T1000 (cell line): ENCODE results near the gene ECI2.
"Not testable (repeated sequence)": the region's sequence is repeated elsewhere in the genome, so short reads cannot be mapped to it uniquely, and the experiment has no call there.

Experiments used
- DNase-seq: peaks from one replicate; lab custom pipeline; 2025; ENCODE audit warnings: mixed read lengths; lab: John Stamatoyannopoulos, UW

ECI2 gene

DNA sequence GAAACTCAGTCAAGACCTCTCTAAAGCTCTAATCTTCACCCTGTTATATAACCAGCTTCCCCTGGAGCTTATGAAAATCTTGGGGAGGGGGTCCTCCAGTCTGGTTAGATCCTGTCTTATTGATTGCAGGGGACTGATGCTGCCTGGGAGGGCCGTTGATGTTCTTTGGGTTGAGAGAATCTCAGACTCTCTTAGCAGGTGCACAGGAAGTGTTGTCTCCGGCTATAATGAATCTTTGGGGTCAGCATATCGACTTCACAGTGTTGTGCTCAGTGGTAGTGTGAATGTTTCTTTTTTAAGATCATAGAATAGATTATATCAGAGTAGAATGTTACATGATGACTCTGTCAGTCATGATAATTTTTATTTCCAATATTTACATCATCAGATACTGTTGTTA is 2.8 kb upstream of the ECI2 start:
- DNase-seq = no peak

DNA sequence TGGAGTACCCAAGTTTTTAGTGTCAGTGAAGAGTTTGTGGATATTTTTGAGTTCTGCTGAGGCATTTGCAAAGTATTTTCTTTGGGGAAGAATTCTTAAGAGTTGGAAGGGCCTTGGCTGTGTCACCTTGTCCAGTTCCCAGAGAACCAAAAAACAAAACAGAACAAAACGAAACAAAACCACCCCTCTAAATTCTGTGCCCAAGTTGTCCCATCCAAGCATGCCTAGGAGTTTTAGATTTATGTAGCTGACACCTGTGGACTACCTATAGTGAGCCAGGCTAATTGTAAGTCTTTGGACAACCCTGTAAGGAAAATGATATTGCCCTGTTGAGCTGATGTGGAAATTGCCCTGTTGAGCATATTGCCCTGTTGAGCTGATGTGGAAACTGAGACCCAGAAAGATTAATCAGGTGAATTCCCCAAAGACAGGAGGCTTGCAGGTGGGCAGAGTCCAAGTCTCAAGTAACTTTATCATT is 1.0 kb upstream of the ECI2 start:
- DNase-seq = no peak

DNA sequence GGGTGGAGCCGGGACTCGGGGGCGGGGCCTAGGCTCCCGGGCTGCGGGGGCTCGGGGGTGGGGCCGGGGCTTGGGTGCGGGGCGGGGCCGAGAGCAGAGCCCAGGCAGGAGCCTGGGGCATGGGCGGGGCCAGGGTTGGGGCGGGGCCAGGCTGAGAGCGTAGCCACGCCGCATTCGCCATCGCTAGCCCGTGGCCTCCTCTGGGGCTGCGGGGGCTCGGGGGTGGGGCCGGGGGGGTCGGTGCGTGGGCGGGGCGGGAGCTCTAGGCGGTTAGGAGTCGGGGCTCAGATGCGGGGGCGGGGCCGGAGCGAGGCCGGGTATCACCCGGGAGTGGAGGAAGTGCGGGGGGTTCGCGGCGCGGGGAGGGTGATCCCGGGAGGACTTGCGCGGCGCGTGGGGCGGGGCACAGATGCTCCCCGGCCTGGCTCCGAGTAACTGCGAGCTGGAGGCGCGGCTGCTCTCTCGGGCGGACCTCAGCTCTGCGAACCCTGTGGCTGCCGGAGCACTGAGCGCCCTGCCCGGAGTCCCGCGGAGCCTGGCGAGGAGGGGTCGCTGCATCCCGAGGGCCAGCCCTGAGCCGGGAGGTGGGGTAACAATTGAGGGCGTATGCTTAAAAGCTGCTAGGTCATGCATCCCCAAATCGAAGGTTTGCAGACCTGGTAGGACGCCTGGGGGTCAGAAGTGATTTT is 434 bp upstream of the ECI2 start:
- peak; percentile 92 for DNase-seq

DNA sequence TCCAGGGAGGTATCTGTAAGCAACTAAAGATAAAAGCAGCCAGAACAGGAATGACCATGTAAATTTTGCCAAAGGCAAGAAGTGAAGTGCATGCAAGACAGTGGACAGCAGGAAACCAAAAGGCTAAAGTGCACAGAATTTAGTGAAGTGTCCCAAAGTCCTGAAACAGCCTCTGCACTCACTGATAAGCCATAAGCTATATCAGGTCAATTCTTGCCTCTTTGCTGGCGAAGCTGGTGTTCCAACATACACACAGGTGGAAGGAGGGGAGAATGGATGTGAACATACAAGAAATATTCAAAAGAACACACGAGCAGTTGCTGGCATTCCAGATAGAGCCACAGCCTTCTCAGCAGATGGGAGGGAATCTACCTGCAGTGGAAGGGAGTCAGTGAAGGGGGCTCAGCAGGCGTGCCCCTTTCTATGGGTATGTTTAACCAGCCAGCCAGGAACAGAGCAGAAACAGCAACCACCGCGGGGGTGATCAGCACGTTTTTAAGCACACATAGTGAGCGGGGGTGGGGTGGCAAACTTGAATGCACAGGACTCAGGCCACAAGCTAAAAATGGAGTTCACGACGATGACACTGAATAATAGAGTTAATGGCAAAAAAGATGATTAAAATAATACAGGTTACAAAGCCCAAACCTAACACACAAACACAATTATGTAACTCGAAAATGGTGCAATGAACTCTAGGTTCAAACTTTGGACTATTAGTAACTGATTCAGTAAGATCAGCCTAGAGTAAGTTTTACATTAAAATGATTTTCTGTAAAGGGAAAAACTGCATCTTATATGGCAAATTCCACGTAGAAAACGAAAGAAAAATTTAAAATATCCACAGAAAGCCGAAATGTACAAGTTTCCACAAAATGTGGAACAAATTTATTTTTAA is 1.2 kb downstream of the ECI2 start:
- DNase-seq = no peak

DNA sequence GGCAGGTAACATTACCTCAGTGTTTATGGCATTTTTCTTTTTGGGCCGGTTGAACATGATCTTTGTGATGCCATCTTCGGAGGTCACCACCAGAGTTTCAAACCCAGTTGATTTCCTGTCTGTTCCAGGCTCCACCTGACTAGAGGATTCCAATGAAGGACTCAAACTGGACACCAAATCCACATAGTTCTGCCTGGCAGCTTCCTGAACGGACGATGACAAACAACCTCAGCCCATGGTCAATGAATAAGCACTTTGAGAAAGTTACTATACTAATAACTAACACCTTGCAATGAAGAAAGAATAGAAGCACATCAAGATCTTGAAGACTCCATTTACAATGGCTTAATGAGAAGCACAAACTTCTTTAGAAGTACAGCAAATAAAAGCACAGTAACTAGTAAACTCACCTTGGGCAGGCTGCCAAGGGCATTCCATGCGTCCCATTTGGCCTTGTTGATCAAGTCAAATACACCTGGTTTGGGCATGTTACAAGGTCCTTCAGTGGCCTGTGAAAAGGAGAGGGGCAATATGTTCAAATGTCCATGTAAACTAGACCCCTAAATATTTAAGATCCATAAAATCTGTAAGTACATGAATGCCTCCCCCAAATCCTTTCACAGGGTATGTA is 4.9 kb downstream of the ECI2 start:
- no peak for DNase-seq

DNA sequence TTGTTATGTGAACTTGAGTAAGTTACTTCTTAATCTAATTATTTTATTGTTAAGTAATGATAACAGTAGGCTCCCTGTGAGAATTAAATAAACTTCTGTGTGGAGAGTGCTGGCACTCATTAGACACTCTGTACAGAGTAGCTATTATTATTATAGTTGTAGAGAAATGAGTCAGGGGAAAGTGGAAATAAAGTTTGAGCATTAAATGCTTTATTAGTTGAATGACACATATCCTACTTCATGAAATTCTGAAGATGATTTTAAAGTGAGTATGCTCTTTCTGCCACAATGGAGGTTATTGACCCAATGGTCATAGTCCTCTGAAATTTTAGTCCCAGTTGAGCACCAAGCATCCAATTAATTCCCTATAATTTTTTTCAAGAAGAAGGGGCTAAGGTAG is 5.9 kb downstream of the ECI2 start:
- no peak for DNase-seq

DNA sequence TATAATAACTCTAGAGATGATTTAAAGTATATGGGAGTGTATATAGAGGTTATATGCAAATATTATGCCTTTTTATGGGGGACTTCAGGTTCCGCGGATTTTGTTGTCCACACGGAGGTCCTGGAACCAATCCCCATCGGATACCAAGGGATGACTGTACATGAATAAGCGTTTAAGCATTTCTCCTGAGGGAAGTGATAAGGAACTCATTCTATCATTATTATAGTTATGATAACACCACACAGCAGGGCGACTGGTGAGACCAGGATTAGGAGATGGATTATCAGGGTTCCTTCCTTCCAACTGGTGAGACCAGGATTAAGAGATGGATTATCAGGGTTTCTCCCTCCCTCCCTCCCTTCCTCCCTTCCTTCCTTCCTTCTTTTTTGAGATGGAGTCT is 6.6 kb downstream of the ECI2 start:
- no peak for DNase-seq

DNA sequence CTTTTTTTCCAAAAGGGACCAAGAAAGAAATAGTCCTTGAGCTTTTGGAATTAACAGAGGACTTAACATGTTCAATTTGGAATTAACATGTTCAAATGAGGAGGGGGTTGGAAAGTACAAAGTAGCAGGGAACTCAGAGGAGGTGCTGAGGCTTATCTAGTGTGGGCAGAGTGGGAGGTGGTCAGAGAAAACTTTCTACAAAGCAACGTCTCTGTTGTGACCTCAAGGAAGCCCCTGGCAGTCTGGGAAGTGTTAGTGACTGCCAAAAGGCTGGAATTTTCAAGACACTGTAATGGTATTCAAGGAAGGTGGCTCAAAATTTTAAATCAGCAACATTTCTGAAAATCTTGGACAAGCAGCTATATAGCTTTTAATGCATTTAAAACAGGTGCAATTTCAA is 7.3 kb downstream of the ECI2 start:
- DNase-seq = no peak

DNA sequence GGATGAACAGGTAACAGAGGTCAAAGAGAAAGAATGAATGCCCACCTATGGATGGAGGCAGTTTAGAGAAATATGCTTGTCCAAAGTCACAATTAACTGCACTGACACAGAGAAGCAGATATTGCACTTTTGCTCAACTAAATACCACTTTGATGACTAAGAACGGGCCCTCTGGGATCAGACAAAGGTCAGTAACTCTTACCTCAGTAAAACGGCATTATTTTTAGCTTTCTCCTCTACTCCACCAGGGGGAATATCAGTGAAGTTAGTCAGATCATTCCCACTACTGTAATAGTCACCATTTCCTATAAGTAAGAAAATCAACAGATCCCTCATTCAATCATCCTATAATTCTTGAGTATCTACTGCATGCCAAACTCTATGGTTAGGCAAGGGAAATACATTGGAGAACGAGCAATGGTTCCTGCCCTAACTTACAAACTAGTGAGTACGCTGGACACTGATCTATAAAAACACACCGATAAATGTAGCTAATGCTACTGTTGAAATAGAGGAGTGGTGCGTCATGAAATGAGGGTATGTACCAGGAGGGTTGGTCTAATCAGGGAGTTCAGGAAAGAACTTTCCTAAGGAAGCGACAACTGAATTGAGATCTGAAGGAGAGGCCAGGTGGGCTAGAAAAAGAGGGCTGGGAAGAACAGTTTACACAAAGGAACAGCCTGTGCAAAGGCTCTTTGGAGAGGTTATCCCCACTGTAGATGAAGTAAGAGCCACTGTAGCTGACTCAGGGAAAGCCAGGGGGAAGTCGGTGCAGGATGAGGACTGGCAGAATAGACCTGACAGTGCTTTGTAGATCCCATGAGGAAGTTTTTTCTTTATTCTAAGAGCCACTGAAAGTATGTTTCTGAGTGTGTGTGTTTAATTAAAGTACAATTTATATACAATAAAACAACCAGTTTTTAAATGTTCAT is 9.2 kb downstream of the ECI2 start:
- DNase-seq = peak; percentile 24

DNA sequence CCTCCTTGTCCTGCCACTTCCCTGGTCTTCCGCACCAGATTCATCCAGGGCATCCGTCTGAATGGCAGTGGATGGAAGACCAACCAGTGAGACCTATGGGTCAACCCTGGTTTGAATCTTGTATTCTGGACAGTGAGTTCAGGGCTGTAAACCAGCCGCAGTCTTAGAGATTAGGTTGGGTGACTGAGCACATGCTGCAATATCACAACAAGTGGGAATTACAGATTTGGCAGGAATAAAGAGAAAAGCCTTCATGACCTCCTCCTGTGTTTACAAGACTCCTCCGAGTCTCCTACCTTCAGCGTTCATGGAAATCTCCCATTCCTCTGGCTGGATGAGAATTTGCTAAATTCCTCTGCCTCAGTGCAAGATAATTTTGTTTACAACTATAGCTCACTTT is 9.9 kb downstream of the ECI2 start:
- DNase-seq = no peak

DNA sequence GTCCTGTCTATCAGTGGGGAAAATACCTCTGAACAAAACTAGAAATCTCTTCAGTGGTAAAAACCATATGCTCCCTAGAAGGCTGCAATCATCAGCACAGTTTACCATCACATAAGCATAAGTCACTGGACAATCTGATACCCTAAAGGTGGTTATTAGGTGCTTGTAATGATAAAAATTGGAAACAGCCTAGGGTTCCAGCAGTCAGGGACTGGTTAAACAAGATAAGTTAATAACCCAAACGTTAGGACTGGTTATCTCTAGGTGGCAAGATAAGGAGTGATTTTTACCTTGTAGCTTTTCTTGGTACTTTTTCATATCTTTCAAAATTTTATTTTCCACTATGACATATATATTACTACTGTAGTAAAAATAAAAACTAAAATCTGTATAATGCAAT is 11.0 kb downstream of the ECI2 start:
- DNase-seq = no peak

DNA sequence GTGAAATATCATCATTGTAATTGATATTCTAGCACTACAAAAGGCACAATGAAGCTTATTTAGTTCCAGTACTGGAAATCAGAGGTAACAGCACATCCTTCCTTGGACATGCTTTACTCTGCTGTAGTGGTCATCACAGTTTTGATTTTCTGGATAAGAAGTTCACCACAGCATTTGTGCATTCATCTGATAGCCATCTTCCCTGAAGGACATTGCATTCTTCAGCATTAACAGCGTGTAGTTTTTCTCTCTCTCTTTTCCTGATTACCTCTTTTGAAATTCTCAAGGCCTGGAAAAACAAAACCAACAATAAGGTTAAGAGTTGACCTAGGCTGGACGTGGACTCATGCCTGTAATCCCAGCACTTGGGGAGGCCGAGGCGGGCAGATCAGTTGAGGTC is 19.6 kb downstream of the ECI2 start:
- no peak for DNase-seq

DNA sequence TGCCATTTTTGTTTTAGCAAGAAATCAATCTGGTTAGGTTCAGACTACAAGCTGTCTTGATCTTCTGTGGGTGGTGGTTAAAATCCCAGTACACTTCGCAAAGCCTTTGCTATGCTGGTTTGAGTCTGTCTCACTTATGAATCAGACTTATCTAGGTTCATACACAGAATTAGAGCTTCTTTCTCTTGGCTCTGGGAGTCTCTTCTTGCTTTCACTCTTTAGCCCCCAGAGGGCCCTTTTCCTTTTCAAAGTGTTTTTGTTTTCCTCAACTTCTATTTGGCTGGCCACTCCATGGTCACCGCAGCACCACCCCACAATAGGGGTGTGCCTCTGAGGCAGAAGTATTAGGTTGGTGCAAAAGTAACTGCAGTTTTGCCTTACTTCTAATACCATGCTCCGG is 21.3 kb downstream of the ECI2 start:
- no peak for DNase-seq

DNA sequence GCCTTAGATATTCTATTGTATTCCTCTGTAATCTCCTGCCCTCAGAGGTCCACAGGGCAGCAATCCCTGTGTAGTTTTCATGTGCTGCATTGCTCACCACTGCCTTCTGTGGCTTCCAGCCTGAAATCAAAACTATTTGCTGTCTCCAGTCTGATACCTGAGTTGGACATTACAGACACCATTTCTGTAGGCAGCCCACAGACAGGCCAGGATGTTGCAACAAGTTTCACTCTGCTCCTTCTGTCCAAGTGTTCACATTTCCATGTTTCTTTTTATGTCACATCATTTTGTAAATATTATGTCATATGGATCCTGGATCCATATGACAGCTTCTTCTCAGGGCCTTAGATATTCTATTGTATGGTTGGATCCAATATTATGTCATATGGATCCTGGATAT is 21.7 kb downstream of the ECI2 start:
- DNase-seq = no peak

DNA sequence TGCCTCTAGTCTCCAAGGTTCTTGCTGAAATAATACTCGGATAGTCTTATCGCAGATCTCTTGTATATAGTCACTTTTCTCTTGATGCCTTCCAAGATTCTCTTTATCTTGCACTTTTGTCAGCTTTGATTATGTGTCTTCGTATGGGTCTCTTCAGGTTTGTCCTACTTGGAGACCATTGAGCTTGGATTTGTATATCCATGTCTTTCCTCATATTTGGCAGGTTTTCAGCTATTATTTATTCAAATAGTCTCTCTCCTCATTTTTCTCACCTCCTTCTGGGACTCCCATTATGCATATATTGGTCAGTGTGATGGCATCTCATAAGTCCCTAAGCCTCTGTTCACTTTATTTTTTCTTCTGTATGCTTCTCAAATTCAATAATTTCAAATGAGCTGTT is 23.0 kb downstream of the ECI2 start:
- no peak for DNase-seq

DNA sequence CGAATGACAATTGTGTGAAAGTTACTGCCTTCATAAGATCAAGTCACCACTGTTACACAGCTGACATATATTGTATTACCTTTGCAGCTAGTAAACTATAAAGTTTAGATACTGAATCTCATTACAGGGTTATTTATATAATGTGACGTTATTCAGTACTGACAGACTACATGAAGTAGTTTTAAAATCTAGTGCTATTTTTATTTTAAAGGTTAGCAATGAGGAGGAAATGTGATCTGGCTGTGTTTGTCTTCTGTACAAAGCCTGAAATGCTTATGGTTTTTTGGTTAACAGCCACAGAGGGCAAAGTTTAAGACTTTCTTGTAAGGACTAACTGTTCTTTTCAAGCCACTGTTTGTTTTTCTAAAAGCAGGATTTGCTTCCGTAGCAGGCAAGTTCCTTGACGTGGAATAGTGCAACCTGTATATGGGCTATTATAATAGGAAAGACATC is 26.0 kb downstream of the ECI2 start:
- DNase-seq = not testable (repeated sequence)

DNA sequence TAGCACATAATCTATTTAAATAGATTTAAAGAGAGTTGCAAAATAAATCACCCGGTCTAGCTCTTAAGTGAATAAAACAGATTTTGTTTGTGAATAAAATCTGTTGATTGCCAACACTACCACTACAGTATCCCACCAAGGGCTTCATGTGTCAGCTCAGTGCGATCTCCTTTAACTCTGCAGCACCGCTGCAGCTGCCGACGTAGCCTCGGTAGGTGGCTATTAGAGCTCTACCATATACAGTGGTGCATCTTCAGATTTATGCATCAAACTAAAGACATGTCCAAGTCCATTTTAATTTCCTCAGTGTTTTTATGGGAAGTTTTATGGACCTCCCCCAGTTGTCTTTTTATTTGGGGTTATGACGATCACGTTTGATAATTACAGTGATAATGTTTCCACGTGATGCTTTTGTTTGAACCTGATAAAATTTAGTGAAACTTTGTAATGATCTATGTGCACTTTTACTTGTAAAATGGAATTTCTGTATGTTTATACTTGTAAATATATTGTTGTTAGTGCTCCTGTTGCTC is 26.7 kb downstream of the ECI2 start:
- no peak for DNase-seq

DNA sequence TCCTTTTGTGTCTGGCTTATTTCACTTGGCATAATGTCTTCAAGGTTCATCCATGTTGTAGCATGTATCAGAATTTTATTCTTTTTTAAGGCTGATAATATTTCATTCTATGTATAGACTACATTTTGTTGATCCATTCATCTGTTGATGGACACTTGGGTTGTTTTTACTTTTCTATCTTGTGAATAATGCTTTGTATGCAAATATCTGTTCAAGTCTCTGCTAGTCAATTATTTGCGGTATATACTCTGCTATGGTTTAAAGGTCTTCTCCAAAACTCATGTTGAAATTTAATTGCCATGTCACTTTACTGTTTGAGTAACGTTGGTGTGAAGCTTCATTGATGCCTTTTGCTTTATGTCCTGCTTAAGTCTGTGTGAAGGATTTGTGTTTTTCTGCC is 27.5 kb downstream of the ECI2 start:
- no peak for DNase-seq

DNA sequence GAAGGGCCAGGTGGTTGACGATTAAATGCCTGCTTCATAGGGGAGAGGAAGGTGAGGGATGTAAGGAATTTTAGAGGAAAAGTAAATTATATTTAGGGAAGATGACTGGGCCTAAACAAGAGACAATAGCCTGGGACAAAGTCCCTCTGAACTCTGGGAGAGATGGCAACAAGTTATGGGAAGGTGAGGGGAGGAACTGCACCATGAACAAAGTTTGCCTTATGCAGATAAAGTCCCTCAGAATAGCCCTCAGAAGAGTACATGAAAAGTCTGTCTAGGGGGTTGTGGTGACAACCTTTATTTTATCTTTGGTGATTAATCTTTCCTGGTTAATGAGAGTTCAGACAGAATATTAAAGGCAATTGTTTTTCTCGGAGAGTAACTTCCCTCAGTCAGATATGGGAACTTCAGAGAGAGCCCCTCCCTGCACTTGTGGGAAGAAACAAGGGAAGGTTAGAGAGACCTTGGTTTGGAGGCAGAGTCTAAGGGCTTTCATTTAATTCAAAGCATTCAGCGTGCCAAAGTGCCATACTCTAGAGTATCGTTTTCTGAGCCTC is 29.3 kb downstream of the ECI2 start:
- DNase-seq = no peak

DNA sequence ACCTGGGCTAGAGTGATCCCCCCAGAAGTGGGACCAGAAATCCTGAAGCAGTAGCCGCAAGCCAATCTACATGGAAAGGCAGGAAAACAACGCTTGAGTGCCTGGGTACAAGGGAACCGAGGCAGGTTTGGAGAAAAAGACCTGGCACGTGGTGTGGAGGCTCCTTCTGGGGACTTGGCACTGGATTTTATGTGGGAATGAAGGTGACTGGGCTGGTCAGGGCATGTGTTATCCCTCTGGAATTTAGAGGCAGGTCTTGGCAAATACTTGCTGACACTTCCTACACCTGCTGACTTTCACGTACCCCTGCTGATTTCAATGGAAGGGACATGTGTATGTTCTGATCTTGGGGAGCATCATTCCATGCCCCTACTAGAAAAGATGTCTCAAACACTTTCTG is 31.4 kb downstream of the ECI2 start:
- no peak for DNase-seq

DNA sequence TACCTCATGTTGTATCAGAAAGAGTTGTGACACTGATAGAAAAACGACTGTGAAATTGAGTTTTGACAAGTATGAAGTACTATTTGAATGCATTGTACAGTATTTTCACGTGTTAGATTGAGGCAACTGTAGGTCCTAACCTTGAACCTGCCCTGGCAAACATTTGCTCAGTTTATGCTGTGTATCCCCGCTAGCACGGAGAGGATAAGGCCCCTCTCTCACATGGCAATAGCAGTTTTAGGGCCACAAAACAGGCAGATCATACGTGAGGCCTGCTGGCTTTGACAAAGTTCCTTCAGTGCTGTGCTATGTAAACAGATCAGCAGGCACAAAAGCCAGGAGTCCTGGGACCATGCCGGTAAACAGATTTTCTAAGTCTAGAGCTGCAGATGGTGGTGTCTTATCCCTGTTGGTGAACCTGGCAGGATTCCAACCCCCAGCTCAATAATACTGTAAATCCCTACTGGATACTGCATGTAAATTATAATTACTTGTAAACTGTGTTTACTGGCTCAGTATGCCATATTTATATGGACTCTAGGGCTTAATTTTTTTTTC is 32.6 kb downstream of the ECI2 start:
- no peak for DNase-seq
